Measurements from ENCODE around the gene NUBPL. TPM values are rescaled to one million over a fixed set of nuclear protein-coding genes. Genes with fewer than 3 reads are reported as not detected.

The NUBPL gene, protein sequence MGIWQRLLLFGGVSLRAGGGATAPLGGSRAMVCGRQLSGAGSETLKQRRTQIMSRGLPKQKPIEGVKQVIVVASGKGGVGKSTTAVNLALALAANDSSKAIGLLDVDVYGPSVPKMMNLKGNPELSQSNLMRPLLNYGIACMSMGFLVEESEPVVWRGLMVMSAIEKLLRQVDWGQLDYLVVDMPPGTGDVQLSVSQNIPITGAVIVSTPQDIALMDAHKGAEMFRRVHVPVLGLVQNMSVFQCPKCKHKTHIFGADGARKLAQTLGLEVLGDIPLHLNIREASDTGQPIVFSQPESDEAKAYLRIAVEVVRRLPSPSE
- 8.7 and 9.5 TPM in 2 replicates for total RNA-seq

DNA sequence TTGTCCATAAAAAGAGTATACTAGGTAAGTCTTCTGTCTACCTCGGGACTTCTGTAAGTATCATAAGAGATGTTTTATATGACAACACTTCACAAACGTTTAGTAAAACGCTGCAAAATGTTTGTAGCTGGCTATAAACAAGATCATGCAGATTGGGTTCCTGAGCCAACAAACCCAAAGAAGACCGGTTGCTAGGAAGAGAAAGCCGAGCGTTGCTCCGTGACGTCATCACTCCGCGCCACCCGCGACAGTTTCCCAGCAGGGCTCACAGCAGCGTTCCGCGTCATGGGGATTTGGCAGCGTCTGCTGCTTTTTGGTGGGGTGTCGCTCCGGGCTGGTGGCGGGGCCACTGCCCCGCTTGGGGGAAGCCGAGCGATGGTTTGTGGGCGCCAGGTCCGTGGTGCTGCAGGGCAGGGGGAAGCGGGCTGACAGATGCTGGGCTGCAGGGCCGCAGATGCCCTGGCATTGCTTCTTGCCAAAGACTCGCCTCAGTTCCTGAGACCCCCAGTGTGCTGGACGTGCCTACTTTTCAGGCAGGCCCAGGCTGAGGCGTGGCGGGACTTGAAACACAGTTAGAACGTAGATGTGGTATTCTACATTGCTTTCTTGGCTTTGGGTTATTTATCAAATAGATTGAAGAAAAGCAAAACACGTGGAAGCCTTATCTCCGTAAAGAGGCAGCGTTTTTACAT is at the start of gene NUBPL:
TSS of gene NUBPL (plus strand) at position 250 of the 692 bp plus-strand sequence. CDS start at position 286, 36 bp downstream.
- intact Hi-C loops (cut with micrococcal nuclease) = loop anchor here (1.0 to 10.0 kb wide), 7 partner anchors 104 to 644 kb away; partner anchors contain the start of genes AP4S1, DTD2, RNU6-7 and RNU6-8
- H3K27ac Mint-ChIP-seq = peak within 1 kb of the TSS; percentile 95
- peak; percentile 96 for DNase-seq (ENCODE audit: low spot score)
- H3K4me1 Mint-ChIP-seq (ENCODE audit: low read depth) = peaks cover 21% of the 10 kb centered on the region
- no peaks in the 10 kb centered on the region for H3K9me3 Mint-ChIP-seq
- H3K36me3 Mint-ChIP-seq (ENCODE audit: low read depth) = peaks cover under 1% of the 10 kb centered on the region
- peaks cover 8% of the 10 kb centered on the region for H3K27me3 Mint-ChIP-seq (ENCODE audit: low read depth)
- H3K4me3 Mint-ChIP-seq (ENCODE audit: low read depth) = peak within 1 kb of the TSS; percentile 90

DNA sequence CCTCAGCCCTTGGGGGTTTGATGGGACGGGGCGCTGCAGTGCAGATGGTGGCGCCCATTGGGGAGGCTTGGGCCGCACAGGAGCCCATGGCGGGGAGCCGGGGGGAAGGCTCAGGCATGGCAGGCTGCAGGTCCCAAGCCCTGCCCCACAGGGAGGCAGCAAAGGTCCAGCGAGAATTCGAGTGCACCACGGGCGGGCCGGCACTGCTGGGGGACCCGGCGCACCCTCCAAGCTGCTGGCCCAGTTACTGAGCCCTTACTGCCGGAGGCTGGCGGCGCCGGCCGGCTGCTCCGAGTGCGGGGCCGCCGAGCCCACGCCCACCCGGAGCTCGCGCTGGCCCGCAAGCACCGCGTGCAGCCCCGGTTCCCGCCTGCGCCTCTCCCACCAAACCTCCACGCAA is 34.1 kb upstream of the NUBPL start:
- no peak overlapping the region for H3K4me3 Mint-ChIP-seq (ENCODE audit: low read depth)
- peaks cover 2% of the 10 kb centered on the region for H3K4me1 Mint-ChIP-seq (ENCODE audit: low read depth)
- no peaks in the 10 kb centered on the region for H3K9me3 Mint-ChIP-seq
- no peaks in the 10 kb centered on the region for H3K36me3 Mint-ChIP-seq (ENCODE audit: low read depth)
- no peak for DNase-seq (ENCODE audit: low spot score)
- H3K27me3 Mint-ChIP-seq (ENCODE audit: low read depth) = peaks cover 4% of the 10 kb centered on the region
- intact Hi-C loops (cut with micrococcal nuclease) = no loop called here
- H3K27ac Mint-ChIP-seq = no peak overlapping the region

DNA sequence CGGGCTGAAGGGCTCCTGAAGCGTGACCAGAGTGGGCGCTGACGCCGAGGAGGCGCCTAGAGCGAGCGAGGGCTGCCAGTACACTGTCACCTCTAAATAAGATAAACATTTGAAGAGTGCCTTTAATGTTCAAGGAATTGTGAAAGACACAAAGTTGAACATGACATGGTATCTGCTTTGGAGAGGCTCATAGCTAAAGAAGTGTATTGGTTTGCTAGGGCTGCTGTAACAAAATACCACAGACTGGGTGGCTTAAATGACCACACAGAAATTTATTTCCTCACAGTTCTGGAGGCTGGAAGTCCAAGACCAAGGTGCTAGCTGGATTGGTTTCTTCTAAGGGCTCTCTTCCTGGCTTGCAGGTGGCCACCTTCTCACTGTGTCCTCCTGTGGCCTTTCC is 33.7 kb upstream of the NUBPL start:
- Mint-ChIP-seq H3K4me1 (ENCODE audit: low read depth) (peaks cover 2% of the 10 kb centered on the region), H3K27me3 (ENCODE audit: low read depth) (peaks cover 4% of the 10 kb centered on the region), H3K4me3 (ENCODE audit: low read depth) (no peak overlapping the region), H3K36me3 (ENCODE audit: low read depth) (no peaks in the 10 kb centered on the region), H3K27ac (no peak overlapping the region), H3K9me3 (no peaks in the 10 kb centered on the region)
- no peak for DNase-seq (ENCODE audit: low spot score)
- intact Hi-C loops (cut with micrococcal nuclease) = no loop called here

DNA sequence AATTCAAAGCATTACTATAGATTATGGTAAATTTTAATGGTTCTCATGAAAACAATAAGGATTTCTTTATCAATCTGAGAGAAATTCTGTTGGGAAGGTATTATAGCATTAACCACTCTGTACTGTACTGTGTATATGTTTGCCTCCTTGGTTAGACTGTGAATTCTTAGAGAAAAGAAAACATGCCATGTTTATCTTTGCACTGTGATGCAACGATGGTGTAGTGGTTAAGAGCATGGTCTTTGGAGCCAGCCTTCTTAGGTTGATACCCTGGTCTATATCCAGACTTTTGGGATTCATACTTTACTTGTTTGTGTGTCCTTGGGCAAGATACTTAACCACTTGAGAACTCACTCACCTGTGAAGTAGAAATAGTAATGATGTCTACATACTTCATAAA is 32.2 kb upstream of the NUBPL start:
- Mint-ChIP-seq H3K27me3 (ENCODE audit: low read depth) (no peaks in the 10 kb centered on the region), H3K4me1 (ENCODE audit: low read depth) (peaks cover 2% of the 10 kb centered on the region), H3K4me3 (ENCODE audit: low read depth) (no peak overlapping the region), H3K27ac (no peak overlapping the region), H3K9me3 (no peaks in the 10 kb centered on the region), H3K36me3 (ENCODE audit: low read depth) (no peaks in the 10 kb centered on the region)
- intact Hi-C loops (cut with micrococcal nuclease) = no loop called here
- DNase-seq (ENCODE audit: low spot score) = no peak

DNA sequence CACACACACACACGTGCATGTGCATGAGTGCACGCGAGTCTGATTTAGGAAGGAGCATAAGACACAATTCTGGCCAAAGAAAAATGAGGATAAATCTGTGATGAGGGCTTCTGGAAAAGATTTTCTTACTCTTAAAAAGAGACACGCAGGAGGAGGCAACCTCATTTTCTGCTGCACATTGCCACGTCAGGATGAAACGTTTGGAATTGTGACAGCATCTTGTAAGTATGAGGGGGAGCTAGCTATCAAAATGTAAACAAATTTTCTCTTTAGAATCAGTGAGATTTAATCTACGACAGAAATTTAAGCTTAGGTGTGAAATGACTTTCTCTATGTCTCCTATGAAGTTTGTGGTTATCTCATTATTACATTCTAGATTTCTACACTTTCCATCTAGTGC is 31.1 kb upstream of the NUBPL start:
- intact Hi-C loops (cut with micrococcal nuclease) = no loop called here
- no peaks in the 10 kb centered on the region for H3K27me3 Mint-ChIP-seq (ENCODE audit: low read depth)
- H3K4me1 Mint-ChIP-seq (ENCODE audit: low read depth) = peaks cover 2% of the 10 kb centered on the region
- no peak overlapping the region for H3K4me3 Mint-ChIP-seq (ENCODE audit: low read depth)
- no peak overlapping the region for H3K27ac Mint-ChIP-seq
- H3K9me3 Mint-ChIP-seq = no peaks in the 10 kb centered on the region
- DNase-seq (ENCODE audit: low spot score) = no peak
- no peaks in the 10 kb centered on the region for H3K36me3 Mint-ChIP-seq (ENCODE audit: low read depth)

DNA sequence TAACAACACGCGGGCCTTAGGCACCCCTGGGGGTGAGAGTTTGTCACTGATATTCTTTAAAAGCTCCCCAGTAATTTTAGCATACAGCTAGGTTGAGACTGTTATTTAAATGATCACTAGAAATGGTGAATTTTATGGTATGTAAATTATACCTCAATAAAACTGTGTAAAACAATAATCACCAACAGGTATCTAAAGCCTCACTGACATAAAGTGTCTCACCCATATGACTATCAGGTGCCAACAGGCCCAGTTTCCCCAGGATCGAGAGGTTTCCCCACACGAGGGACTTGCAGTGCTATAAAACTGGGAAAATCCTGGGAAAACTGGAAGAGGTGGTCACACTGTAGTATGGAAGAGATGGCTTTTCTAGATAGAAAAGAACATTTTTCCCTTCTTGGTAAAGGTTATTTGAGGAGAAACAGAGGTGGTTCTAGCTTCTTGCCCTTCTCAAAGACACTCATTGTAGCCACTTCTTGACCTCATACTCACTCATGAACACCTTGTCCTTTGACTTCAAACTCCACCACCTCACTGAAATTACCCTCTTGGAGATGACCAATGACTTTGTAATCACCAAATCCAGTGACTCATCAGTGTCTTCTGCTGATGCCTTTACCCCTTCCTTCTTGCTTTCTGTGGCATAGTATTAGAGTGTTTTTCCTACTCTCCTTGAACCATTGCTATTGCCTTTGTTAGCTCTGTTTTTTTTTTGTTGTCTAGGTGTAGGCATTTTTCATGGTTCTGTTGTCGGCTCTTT is 24.8 kb upstream of the NUBPL start:
- Mint-ChIP-seq H3K4me1 (ENCODE audit: low read depth) (no peaks in the 10 kb centered on the region), H3K4me3 (ENCODE audit: low read depth) (no peak overlapping the region), H3K9me3 (no peaks in the 10 kb centered on the region), H3K36me3 (ENCODE audit: low read depth) (no peaks in the 10 kb centered on the region), H3K27me3 (ENCODE audit: low read depth) (peaks cover 9% of the 10 kb centered on the region), H3K27ac (no peak overlapping the region)
- no peak for DNase-seq (ENCODE audit: low spot score)
- intact Hi-C loops (cut with micrococcal nuclease) = no loop called here

DNA sequence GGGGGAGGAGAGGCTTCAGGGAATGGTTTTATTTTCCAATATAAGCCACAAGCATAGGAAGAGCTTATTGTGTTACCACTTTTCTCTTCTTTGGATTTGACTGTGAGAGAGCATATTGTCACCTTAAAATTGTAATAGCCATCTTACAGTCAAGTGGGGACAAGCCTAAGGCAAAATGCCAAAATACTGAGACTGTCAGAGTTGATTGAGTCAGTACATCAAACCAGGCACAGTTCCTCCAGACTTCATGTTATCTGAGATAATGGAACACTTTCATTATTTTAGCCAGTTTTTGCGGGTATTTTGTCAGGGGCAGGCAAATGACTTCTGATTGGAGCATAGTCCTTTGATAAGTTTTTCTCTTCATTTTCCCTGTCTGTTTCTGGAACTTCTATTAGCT is 19.5 kb upstream of the NUBPL start:
- no peak overlapping the region for H3K4me3 Mint-ChIP-seq (ENCODE audit: low read depth)
- H3K4me1 Mint-ChIP-seq (ENCODE audit: low read depth) = no peaks in the 10 kb centered on the region
- intact Hi-C loops (cut with micrococcal nuclease) = no loop called here
- H3K27me3 Mint-ChIP-seq (ENCODE audit: low read depth) = peaks cover 13% of the 10 kb centered on the region
- DNase-seq (ENCODE audit: low spot score) = no peak
- no peaks in the 10 kb centered on the region for H3K36me3 Mint-ChIP-seq (ENCODE audit: low read depth)
- H3K27ac Mint-ChIP-seq = no peak overlapping the region
- H3K9me3 Mint-ChIP-seq = no peaks in the 10 kb centered on the region

DNA sequence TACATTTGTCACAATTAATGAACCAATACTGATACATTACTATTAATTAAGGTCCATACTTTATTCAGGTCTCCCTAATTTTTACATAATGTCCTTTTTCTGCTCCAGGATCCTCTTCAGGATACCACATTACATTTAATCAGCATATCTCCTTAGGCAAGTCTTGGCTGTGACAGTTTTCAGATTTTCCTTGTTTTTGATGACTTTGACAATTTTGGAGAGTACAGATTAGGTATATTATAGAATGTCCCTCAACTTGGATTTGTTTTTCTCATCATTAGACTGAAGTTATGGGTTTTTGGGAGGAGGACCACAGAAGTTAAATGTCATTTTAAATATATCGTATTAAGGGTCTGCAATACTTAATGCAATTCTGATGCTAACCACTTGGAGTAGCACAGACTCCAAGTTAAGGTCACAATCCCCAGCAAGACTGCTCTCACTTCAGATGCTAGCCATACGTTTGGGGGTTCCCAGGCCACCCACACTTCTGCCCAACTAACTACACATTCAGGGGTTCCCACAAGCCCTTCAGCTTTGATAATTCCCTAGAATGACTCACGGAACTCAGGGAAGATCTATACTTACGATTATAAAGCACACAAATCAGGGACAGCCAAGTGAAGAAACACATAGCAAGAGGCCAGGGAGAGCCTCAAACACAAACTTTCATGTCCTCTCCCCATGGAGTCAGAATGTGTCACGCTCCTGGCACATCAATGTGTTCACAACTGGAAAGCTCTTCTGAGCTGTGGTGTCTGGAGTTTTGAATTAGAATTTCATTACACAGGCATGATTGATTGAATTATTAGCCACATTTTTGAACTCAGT is 17.0 kb upstream of the NUBPL start:
- no peaks in the 10 kb centered on the region for H3K36me3 Mint-ChIP-seq (ENCODE audit: low read depth)
- peaks cover 14% of the 10 kb centered on the region for H3K27me3 Mint-ChIP-seq (ENCODE audit: low read depth)
- H3K9me3 Mint-ChIP-seq = no peaks in the 10 kb centered on the region
- intact Hi-C loops (cut with micrococcal nuclease) = no loop called here
- no peaks in the 10 kb centered on the region for H3K4me1 Mint-ChIP-seq (ENCODE audit: low read depth)
- H3K27ac Mint-ChIP-seq = no peak overlapping the region
- H3K4me3 Mint-ChIP-seq (ENCODE audit: low read depth) = no peak overlapping the region
- DNase-seq (ENCODE audit: low spot score) = no peak

DNA sequence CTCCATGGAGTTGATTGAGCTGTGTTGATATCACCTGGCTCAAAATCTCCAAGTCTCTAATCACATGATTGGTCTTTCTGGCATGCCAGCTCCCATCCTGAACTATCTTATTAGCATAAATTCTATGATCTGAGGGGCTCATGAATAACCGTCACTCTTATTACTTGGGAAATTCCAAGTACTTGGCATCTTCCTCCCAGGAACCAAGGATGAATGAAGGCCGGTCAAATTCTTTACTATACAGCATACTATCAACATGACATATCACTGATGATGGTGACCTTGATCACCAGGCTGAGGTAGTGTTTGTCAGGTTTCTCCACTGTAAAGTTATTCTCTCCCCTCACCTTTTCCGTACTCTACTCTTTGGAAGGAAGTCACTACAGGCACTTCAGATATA is 16.4 kb upstream of the NUBPL start:
- H3K36me3 Mint-ChIP-seq (ENCODE audit: low read depth) = no peaks in the 10 kb centered on the region
- DNase-seq (ENCODE audit: low spot score) = no peak
- peaks cover 19% of the 10 kb centered on the region for H3K27me3 Mint-ChIP-seq (ENCODE audit: low read depth)
- intact Hi-C loops (cut with micrococcal nuclease) = no loop called here
- no peak overlapping the region for H3K27ac Mint-ChIP-seq
- no peaks in the 10 kb centered on the region for H3K4me1 Mint-ChIP-seq (ENCODE audit: low read depth)
- H3K9me3 Mint-ChIP-seq = no peaks in the 10 kb centered on the region
- no peak overlapping the region for H3K4me3 Mint-ChIP-seq (ENCODE audit: low read depth)

DNA sequence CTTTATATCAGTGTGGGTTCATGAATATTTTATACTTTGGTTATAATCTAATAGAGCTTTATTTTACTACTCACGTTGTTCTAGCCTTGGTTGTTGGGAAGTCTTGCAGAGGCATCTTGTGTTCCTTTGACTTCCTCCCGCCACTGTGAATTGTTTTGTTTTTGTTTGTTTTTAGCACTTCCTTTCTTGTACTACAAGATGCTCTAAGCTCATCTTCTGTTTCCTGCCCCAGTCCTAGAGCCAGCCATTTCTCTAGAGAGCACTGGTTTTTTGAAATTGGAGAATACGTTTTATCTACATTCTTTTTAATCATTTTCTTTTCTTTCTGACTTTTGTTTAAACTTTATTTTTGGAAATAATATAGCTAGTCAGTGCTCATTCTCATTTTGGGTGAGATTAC is 15.9 kb upstream of the NUBPL start:
- intact Hi-C loops (cut with micrococcal nuclease) = no loop called here
- DNase-seq (ENCODE audit: low spot score) = no peak
- no peak overlapping the region for H3K27ac Mint-ChIP-seq
- H3K36me3 Mint-ChIP-seq (ENCODE audit: low read depth) = no peaks in the 10 kb centered on the region
- peaks cover 24% of the 10 kb centered on the region for H3K27me3 Mint-ChIP-seq (ENCODE audit: low read depth)
- no peaks in the 10 kb centered on the region for H3K4me1 Mint-ChIP-seq (ENCODE audit: low read depth)
- no peak overlapping the region for H3K4me3 Mint-ChIP-seq (ENCODE audit: low read depth)
- H3K9me3 Mint-ChIP-seq = no peaks in the 10 kb centered on the region

DNA sequence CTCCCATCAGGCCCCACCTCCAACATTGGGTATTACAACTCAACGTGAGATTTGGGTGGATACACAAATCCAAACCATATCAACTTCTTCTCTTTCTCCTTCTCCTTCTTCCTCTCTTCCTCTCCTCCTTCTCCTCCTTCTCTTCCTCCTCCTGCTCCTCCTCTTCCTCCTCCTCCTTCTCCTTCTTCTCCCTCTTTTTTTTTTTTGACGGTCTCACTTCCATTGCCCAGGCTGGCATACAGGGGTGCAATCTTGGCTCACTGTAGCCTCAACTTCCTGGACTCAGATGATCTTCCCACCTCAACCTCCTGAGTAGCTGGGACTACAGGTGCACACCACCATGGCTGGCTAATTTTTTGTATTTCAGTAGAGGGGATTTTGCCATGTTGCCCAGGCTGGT is 11.4 kb upstream of the NUBPL start:
- Mint-ChIP-seq H3K4me1 (ENCODE audit: low read depth) (no peaks in the 10 kb centered on the region), H3K36me3 (ENCODE audit: low read depth) (no peaks in the 10 kb centered on the region), H3K9me3 (no peaks in the 10 kb centered on the region), H3K27ac (no peak overlapping the region), H3K4me3 (ENCODE audit: low read depth) (no peak overlapping the region), H3K27me3 (ENCODE audit: low read depth) (peaks cover 32% of the 10 kb centered on the region)
- intact Hi-C loops (cut with micrococcal nuclease) = no loop called here
- DNase-seq (ENCODE audit: low spot score) = no peak

DNA sequence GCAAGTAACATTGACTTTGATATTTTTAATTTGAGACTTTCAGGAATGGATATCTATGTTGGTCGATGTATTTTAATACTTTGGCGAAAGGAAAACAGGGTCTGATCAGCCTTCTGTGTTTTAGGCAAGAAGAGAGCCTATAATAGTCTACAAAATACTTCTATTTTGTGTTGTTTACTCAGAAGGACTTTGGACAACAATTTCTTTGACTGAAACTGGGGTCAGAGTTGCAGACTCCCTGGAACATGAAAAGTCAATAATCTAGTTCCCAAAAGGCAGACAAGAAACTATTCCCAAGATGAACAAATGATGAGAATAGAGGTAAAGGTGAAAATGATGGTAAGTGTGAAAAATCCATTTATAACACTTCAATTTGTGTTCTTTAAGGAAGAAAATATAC is 10.6 kb upstream of the NUBPL start:
- Mint-ChIP-seq H3K27ac (no peak overlapping the region), H3K4me1 (ENCODE audit: low read depth) (no peaks in the 10 kb centered on the region), H3K9me3 (no peaks in the 10 kb centered on the region), H3K36me3 (ENCODE audit: low read depth) (no peaks in the 10 kb centered on the region), H3K4me3 (ENCODE audit: low read depth) (no peak overlapping the region), H3K27me3 (ENCODE audit: low read depth) (peaks cover 33% of the 10 kb centered on the region)
- intact Hi-C loops (cut with micrococcal nuclease) = no loop called here
- no peak for DNase-seq (ENCODE audit: low spot score)
